HG02840 (cell line): ENCODE data around the gene PTPA.

Source experiments
- ATAC-seq: cut with Tn5 transposase; IDR thresholded peaks from one replicate; pipeline ENCODE4 v1.9.1; 2021; ENCODE audit warnings: mild to moderate bottlenecking, moderate library complexity, moderate number of reproducible peaks; ENCODE audit not compliant: unreplicated experiment, low FRiP score

The PTPA gene

GRCh38 chr9:129174102-129174723 lies 63.0 kb downstream of the PTPA start:
- ATAC-seq: no peak

- no peak for ATAC-seq
Measured at GRCh38 chr9:129174724-129175514, 63.7 kb downstream of the PTPA start.

GRCh38 chr9:129175515-129175824 lies 64.3 kb downstream of the PTPA start:
- no peak for ATAC-seq

GRCh38 chr9:129175825-129176633 lies 64.8 kb downstream of the PTPA start:
- no peak for ATAC-seq

GRCh38 chr9:129176701-129177442 lies 65.7 kb downstream of the PTPA start:
- ATAC-seq: no peak

- ATAC-seq: peak; percentile 8
Measured at GRCh38 chr9:129177443-129177790, 66.2 kb downstream of the PTPA start.

GRCh38 chr9:129177791-129178567 lies 66.8 kb downstream of the PTPA start, which contains the start of gene IER5L:
TSS of gene IER5L (minus strand) at chr9:129178261. CDS start at chr9:129178052, 209 bp downstream.
- peak; percentile 72 for ATAC-seq

GRCh38 chr9:129178568-129179382 lies 67.6 kb downstream of the PTPA start:
- ATAC-seq: no peak

GRCh38 chr9:129181246-129181645 lies 70.0 kb downstream of the PTPA start:
- no peak for ATAC-seq

- ATAC-seq: no peak
Measured at GRCh38 chr9:129182122-129182521, 70.9 kb downstream of the PTPA start.

GRCh38 chr9:129182625-129183494 lies 71.6 kb downstream of the PTPA start:
- no peak for ATAC-seq

- no peak for ATAC-seq
Measured at GRCh38 chr9:129183495-129184218, 72.4 kb downstream of the PTPA start.

GRCh38 chr9:129184219-129184524 lies 73.0 kb downstream of the PTPA start:
- no peak for ATAC-seq

GRCh38 chr9:129184596-129185122 lies 73.4 kb downstream of the PTPA start:
- ATAC-seq: no peak

- no peak for ATAC-seq
Measured at GRCh38 chr9:129185402-129185801, 74.2 kb downstream of the PTPA start.

- ATAC-seq: no peak
Measured at GRCh38 chr9:129185991-129186390, 74.8 kb downstream of the PTPA start.

- no peak for ATAC-seq
Measured at GRCh38 chr9:129187042-129187441, 75.8 kb downstream of the PTPA start.
